HCT116 (cell line): ENCODE measurements around the gene OVOL3.

Source experiments
- EZH2phosphoT487 ChIP-seq: fragments of 200-600 bp; IDR thresholded peaks from 2 replicates; pipeline ENCODE4 v1.6.1; 2018; ENCODE audit warnings: antibody characterized with exemption, borderline replicate concordance
- FOSL1 ChIP-seq: IDR thresholded peaks from 2 replicates; pipeline ENCODE4 v1.6.1; 2012; ENCODE audit warnings: low read depth
- POLR2A ChIP-seq: IDR thresholded peaks from 2 replicates; pipeline ENCODE4 v1.7.0; 2011; ENCODE audit warnings: borderline replicate concordance; ENCODE audit not compliant: insufficient read depth, insufficient read length; ENCODE audit errors: extremely low read depth
- POLR2AphosphoS5 ChIP-seq: IDR thresholded peaks from 2 replicates; pipeline ENCODE4 v1.6.1; 2011; ENCODE audit warnings: mild to moderate bottlenecking, low read depth, low read length, moderate library complexity
- RAD21 ChIP-seq: IDR thresholded peaks from 2 replicates; pipeline ENCODE4 v1.6.1; 2012; ENCODE audit warnings: low read depth, mild to moderate bottlenecking
- SIN3A ChIP-seq: IDR thresholded peaks from 2 replicates; pipeline ENCODE4 v1.6.1; 2012; ENCODE audit warnings: low read depth
- TF ChIP-seq, protein P1 (sequence below), 3 experiments: fragments of 200-600 bp in 1 of 3; sonication (generic) in 1 of 3; IDR thresholded peaks in 2 of 3; conservative IDR thresholded peaks in 1 of 3; 2 replicates each; pipeline ENCODE4 v1.5.1; 2012 to 2017; ENCODE audit warnings: low read depth in 2 of 3, low read length in 2 of 3, antibody characterized with exemption in 1 of 3, borderline replicate concordance in 1 of 3, control low read depth in 1 of 3, mild to moderate bottlenecking in 1 of 3, mixed read lengths in 1 of 3, mixed run types in 1 of 3, moderate library complexity in 1 of 3; ENCODE audit not compliant: insufficient read depth in 1 of 3
- TF ChIP-seq, protein P2 (sequence below): IDR thresholded peaks from 2 replicates; pipeline ENCODE4 v1.6.1; 2012; ENCODE audit warnings: low read depth

DNA sequence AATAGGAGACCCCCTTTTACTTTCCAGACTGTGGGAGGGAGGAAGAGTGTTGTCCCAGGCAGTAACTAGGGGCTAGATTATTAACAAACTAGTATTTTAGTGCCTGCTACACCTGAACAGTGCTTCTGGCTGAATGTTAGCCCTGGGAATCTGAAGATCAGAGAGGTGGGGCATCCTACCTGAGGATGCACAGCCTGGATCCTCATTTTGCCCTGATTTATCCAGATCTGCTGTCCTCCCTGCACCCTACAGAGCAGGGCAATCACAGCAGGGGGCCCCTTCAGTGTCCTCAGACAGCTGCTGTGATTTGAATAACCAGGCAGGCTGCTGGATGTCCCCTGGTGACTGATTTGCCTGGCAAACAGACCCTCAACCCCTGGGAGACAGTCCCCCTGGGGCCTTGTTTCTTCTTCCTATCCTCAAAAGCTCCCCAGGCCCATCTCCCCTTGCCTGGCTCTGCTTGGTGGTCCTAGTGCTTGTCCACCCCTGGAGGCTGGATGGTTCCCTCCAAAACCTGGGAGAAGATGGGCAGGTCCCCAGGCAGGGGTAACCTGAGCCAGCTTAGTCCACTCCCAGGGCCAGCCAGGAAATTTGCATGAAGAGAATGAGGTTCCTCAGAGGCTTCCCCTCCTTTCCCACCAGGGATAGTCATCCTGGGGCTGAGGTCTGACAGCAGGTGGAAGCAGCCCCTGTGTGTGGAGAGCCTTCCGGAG lies at the start of gene OVOL3:
- TF ChIP-seq RAD21 (no peak), EZH2phosphoT487 (no peak), POLR2AphosphoS5 (no peak), SIN3A (no peak), POLR2A (no peak), FOSL1 (no peak)
- TF ChIP-seq, protein P1, sequence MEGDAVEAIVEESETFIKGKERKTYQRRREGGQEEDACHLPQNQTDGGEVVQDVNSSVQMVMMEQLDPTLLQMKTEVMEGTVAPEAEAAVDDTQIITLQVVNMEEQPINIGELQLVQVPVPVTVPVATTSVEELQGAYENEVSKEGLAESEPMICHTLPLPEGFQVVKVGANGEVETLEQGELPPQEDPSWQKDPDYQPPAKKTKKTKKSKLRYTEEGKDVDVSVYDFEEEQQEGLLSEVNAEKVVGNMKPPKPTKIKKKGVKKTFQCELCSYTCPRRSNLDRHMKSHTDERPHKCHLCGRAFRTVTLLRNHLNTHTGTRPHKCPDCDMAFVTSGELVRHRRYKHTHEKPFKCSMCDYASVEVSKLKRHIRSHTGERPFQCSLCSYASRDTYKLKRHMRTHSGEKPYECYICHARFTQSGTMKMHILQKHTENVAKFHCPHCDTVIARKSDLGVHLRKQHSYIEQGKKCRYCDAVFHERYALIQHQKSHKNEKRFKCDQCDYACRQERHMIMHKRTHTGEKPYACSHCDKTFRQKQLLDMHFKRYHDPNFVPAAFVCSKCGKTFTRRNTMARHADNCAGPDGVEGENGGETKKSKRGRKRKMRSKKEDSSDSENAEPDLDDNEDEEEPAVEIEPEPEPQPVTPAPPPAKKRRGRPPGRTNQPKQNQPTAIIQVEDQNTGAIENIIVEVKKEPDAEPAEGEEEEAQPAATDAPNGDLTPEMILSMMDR (IDR thresholded peaks at IDR 0.05 in 2 of 3, conservative IDR thresholded peaks at IDR 0.05 in 1 of 3; ENCODE audit: borderline replicate concordance in 1 of 3, insufficient read depth in 1 of 3, low read depth in 2 of 3, low read length in 2 of 3) = no peak
- TF ChIP-seq, protein P2, sequence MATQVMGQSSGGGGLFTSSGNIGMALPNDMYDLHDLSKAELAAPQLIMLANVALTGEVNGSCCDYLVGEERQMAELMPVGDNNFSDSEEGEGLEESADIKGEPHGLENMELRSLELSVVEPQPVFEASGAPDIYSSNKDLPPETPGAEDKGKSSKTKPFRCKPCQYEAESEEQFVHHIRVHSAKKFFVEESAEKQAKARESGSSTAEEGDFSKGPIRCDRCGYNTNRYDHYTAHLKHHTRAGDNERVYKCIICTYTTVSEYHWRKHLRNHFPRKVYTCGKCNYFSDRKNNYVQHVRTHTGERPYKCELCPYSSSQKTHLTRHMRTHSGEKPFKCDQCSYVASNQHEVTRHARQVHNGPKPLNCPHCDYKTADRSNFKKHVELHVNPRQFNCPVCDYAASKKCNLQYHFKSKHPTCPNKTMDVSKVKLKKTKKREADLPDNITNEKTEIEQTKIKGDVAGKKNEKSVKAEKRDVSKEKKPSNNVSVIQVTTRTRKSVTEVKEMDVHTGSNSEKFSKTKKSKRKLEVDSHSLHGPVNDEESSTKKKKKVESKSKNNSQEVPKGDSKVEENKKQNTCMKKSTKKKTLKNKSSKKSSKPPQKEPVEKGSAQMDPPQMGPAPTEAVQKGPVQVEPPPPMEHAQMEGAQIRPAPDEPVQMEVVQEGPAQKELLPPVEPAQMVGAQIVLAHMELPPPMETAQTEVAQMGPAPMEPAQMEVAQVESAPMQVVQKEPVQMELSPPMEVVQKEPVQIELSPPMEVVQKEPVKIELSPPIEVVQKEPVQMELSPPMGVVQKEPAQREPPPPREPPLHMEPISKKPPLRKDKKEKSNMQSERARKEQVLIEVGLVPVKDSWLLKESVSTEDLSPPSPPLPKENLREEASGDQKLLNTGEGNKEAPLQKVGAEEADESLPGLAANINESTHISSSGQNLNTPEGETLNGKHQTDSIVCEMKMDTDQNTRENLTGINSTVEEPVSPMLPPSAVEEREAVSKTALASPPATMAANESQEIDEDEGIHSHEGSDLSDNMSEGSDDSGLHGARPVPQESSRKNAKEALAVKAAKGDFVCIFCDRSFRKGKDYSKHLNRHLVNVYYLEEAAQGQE = no peak
